ENCODE measurements around the gene FMNL2.

FMNL2 gene

DNA sequence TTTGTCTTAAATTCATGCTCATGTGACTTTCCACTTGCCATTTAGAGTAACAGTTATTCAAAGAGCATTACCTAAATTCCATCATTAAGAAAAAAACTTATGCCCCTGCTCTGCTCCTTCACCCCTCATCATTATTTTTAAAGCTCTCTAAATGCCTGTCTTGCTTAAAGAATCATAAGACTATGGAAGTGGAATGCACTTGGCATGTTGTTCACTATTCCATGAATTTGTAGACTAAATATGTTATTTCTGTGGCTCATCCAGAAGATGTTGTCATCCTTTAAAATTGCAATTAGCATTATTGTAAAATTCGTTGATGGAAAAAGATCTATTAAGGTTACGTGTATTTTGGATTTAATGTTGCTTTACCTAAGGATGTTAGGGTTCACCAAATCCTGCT, 61.8 kb downstream of the FMNL2 start:
- TF ChIP-seq PKNOX1 (IDR thresholded peaks at IDR 0.05) (no peak), FOXA1 (IDR thresholded peaks at IDR 0.05) (no peak), HDGF (IDR thresholded peaks at IDR 0.05; ENCODE audit: borderline replicate concordance) (no peak), SUZ12 (IDR thresholded peaks at IDR 0.05) (no peak), LEF1 (IDR thresholded peaks at IDR 0.05; ENCODE audit: borderline replicate concordance) (no peak), SP1 (IDR thresholded peaks at IDR 0.05) (no peak), ARNT (IDR thresholded peaks at IDR 0.05) (no peak), ZNF384 (IDR thresholded peaks at IDR 0.05) (no peak), BHLHE40 (IDR thresholded peaks at IDR 0.05; ENCODE audit: borderline replicate concordance) (no peak), NFRKB (IDR thresholded peaks at IDR 0.05) (no peak), FOXK2 (IDR thresholded peaks at IDR 0.05) (no peak), CTBP1 (IDR thresholded peaks at IDR 0.05; ENCODE audit: borderline replicate concordance) (no peak)
- CTCF ChIA-PET = no interaction called here
- no peak for DNase-seq (ENCODE audit: extremely low spot score)
- POLR2A ChIA-PET = no interaction called here

GRCh38 chr2:152399003-152399402, 64.0 kb downstream of the FMNL2 start:
- DNase-seq (ENCODE audit: extremely low spot score) = no peak
- ChIA-PET POLR2A (no interaction called here), CTCF (no interaction called here)
- TF ChIP-seq SP1 (IDR thresholded peaks at IDR 0.05) (no peak), ZNF384 (IDR thresholded peaks at IDR 0.05) (no peak), TARDBP (IDR thresholded peaks at IDR 0.05) (no peak), ELF4 (IDR thresholded peaks at IDR 0.05) (no peak), ARNT (IDR thresholded peaks at IDR 0.05) (no peak), CTBP1 (IDR thresholded peaks at IDR 0.05; ENCODE audit: borderline replicate concordance) (no peak), L3MBTL2 (conservative IDR thresholded peaks at IDR 0.05) (no peak), FOXM1 (IDR thresholded peaks at IDR 0.05; ENCODE audit: borderline replicate concordance) (no peak), FOXK2 (IDR thresholded peaks at IDR 0.05) (no peak), BHLHE40 (IDR thresholded peaks at IDR 0.05; ENCODE audit: borderline replicate concordance) (no peak), FOXA1 (IDR thresholded peaks at IDR 0.05) (no peak), NFRKB (IDR thresholded peaks at IDR 0.05) (no peak), HDGF (IDR thresholded peaks at IDR 0.05; ENCODE audit: borderline replicate concordance) (no peak), LEF1 (IDR thresholded peaks at IDR 0.05; ENCODE audit: borderline replicate concordance) (no peak), PKNOX1 (IDR thresholded peaks at IDR 0.05) (no peak), SUZ12 (IDR thresholded peaks at IDR 0.05) (no peak)

DNA sequence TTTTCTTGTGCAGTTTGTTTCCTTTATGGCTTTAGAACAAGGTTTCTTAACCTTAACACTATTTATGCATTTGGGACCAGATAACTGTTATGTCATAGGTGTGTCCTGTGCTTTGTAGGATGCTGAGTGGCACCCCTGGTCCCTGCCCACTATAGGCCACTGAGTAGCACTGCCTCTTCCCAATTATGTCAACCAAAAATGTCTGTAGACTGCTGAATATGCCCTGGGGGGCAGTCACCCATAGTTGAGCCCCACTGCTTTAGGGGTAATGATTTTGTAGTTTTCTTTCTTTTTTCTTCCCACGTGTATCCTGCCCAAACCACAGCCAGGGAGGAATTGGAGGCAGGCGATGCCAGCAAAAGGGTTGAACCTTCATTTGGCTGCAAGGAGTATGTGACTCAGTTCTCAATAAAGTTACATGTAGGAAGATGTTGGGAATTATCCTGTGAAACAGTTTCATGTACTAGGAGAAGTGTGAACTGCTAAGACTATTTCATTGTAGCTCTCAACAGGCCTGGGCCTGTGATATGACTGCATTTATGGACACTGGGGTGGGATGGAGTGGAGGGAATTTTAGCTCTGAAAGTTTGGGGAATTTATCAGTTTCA, 65.7 kb downstream of the FMNL2 start:
- CTCF ChIA-PET = no interaction called here
- DNase-seq (ENCODE audit: extremely low spot score) = no peak
- POLR2A ChIA-PET = no interaction called here
- no peak for TF ChIP-seq LEF1 (IDR thresholded peaks at IDR 0.05; ENCODE audit: borderline replicate concordance)
- TF ChIP-seq NFRKB (IDR thresholded peaks at IDR 0.05) = no peak
- no peak for TF ChIP-seq SP1 (IDR thresholded peaks at IDR 0.05)
- TF ChIP-seq ELF4 (IDR thresholded peaks at IDR 0.05) = no peak
- no peak for TF ChIP-seq TARDBP (IDR thresholded peaks at IDR 0.05)
- TF ChIP-seq HDGF (IDR thresholded peaks at IDR 0.05; ENCODE audit: borderline replicate concordance) = no peak
- TF ChIP-seq FOXM1 (IDR thresholded peaks at IDR 0.05; ENCODE audit: borderline replicate concordance) = no peak
- TF ChIP-seq L3MBTL2 (conservative IDR thresholded peaks at IDR 0.05) = no peak
- TF ChIP-seq FOXK2 (IDR thresholded peaks at IDR 0.05) = no peak

GRCh38 chr2:152402780-152403759, 68.1 kb downstream of the FMNL2 start:
- ChIA-PET CTCF (interaction anchor here (0.6 to 0.8 kb wide), 3 partner anchors 10 to 377 kb away, joined by 4 to 7 read pairs (median 6); no protein-coding TSS in a partner anchor), POLR2A (no interaction called here)
- no peak for DNase-seq (ENCODE audit: extremely low spot score)
- TF ChIP-seq NFRKB (IDR thresholded peaks at IDR 0.05) (no peak), CTBP1 (IDR thresholded peaks at IDR 0.05; ENCODE audit: borderline replicate concordance) (no peak), L3MBTL2 (conservative IDR thresholded peaks at IDR 0.05) (no peak), ARNT (IDR thresholded peaks at IDR 0.05) (no peak), FOXK2 (IDR thresholded peaks at IDR 0.05) (no peak), HDGF (IDR thresholded peaks at IDR 0.05; ENCODE audit: borderline replicate concordance) (no peak), PKNOX1 (IDR thresholded peaks at IDR 0.05) (no peak), ZNF384 (IDR thresholded peaks at IDR 0.05) (no peak), BHLHE40 (IDR thresholded peaks at IDR 0.05; ENCODE audit: borderline replicate concordance) (no peak), SP1 (IDR thresholded peaks at IDR 0.05) (no peak), ELF4 (IDR thresholded peaks at IDR 0.05) (no peak), SUZ12 (IDR thresholded peaks at IDR 0.05) (no peak)

GRCh38 chr2:152405206-152406118, 70.5 kb downstream of the FMNL2 start:
- POLR2A ChIA-PET = interaction anchor here (1.9 kb wide), 1 partner anchor 70 kb away, joined by 6 read pairs; the partner anchor contains the start of gene FMNL2
- CTCF ChIA-PET = no interaction called here
- no peak for DNase-seq (ENCODE audit: extremely low spot score)

More at GRCh38 chr2:152405206-152406118, 70.5 kb downstream of the FMNL2 start:
- TF ChIP-seq ARNT (IDR thresholded peaks at IDR 0.05) = no peak
- no peak for TF ChIP-seq NFRKB (IDR thresholded peaks at IDR 0.05)
- TF ChIP-seq SUZ12 (IDR thresholded peaks at IDR 0.05) = no peak
- TF ChIP-seq LEF1 (IDR thresholded peaks at IDR 0.05; ENCODE audit: borderline replicate concordance) = no peak
- TF ChIP-seq FOXK2 (IDR thresholded peaks at IDR 0.05) = no peak
- TF ChIP-seq FOXM1 (IDR thresholded peaks at IDR 0.05; ENCODE audit: borderline replicate concordance) = no peak
- TF ChIP-seq FOXA1 (IDR thresholded peaks at IDR 0.05) = no peak
- TF ChIP-seq ZNF384 (IDR thresholded peaks at IDR 0.05) = no peak
- TF ChIP-seq SP1 (IDR thresholded peaks at IDR 0.05) = no peak
- no peak for TF ChIP-seq PKNOX1 (IDR thresholded peaks at IDR 0.05)
- TF ChIP-seq HDGF (IDR thresholded peaks at IDR 0.05; ENCODE audit: borderline replicate concordance) = no peak
- no peak for TF ChIP-seq CTBP1 (IDR thresholded peaks at IDR 0.05; ENCODE audit: borderline replicate concordance)
- TF ChIP-seq L3MBTL2 (conservative IDR thresholded peaks at IDR 0.05) = no peak
- TF ChIP-seq ELF4 (IDR thresholded peaks at IDR 0.05) = no peak
- TF ChIP-seq BHLHE40 (IDR thresholded peaks at IDR 0.05; ENCODE audit: borderline replicate concordance) = no peak

Measured in HEK293T (cell line).